Bronchial epithelial cell (primary cell): ENCODE data around the gene DLG1. TPM values are rescaled to one million over a fixed set of nuclear protein-coding genes. Genes with fewer than 3 reads are reported as not detected.

ENCODE experiments used
- DNase-seq: peaks from one replicate; pipeline ENCODE4 v3.0.0-alpha.2; 2010; ENCODE audit warnings: low read depth
- FAIRE-seq: peaks from 2 replicates; lab custom pipeline; 2011; peaks lifted over from hg19 to GRCh38; lab: Jason Lieb, UNC
- H3K27me3 ChIP-seq: 2 replicates; pipeline ENCODE4 v1.5.1; 2011; ENCODE audit warnings: low read length; ENCODE audit not compliant: control insufficient read depth, insufficient read depth
- H3K36me3 ChIP-seq: 2 replicates; pipeline ENCODE4 v1.5.1; 2011; ENCODE audit warnings: low read length; ENCODE audit not compliant: control insufficient read depth, insufficient read depth
- H3K4me3 ChIP-seq: 2 replicates; pipeline ENCODE4 v1.5.1; 2011; ENCODE audit warnings: mild to moderate bottlenecking, low read depth, low read length, control low read depth
- total RNA-seq: library from RNA; depleted of rRNA; stranded (reverse); fragments of >200 nt; gene quantifications from 2 replicates; pipeline ENCODE4 v1.2.1, GENCODE V29; 2014
- TF ChIP-seq, protein P1 (sequence below): IDR thresholded peaks from 2 replicates; pipeline ENCODE4 v1.5.1; 2011; ENCODE audit warnings: mild to moderate bottlenecking, moderate library complexity, low read length, control low read depth, inconsistent platforms; ENCODE audit not compliant: insufficient read depth, severe bottlenecking

The DLG1 gene
- total RNA-seq, 1 donor from 2014 or later: 66.6 TPM

DNA sequence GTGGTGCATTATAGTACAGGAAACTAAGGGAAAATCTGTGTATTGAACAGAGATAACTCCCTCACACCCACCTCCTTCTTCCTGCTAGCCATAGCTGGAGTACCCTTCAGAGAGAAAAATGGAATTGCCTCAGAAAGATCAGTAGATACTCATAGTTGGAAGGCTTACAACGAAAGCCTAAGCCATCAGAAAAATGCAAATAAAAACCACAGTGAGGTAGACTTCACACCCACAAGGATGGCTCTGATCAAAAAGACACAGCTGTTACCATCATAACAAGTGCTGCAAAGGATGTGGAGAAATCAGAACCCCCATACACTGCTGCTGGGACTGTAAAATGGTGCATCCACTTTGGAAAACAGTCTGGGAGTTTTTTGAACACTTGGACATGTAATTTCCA lies 7.4 kb upstream of the DLG1 start:
- H3K4me3 ChIP-seq: no peak overlapping the region
- TF ChIP-seq, protein P1, sequence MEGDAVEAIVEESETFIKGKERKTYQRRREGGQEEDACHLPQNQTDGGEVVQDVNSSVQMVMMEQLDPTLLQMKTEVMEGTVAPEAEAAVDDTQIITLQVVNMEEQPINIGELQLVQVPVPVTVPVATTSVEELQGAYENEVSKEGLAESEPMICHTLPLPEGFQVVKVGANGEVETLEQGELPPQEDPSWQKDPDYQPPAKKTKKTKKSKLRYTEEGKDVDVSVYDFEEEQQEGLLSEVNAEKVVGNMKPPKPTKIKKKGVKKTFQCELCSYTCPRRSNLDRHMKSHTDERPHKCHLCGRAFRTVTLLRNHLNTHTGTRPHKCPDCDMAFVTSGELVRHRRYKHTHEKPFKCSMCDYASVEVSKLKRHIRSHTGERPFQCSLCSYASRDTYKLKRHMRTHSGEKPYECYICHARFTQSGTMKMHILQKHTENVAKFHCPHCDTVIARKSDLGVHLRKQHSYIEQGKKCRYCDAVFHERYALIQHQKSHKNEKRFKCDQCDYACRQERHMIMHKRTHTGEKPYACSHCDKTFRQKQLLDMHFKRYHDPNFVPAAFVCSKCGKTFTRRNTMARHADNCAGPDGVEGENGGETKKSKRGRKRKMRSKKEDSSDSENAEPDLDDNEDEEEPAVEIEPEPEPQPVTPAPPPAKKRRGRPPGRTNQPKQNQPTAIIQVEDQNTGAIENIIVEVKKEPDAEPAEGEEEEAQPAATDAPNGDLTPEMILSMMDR: no peak
- FAIRE-seq (no peak), DNase-seq (no peak)
- no peaks in the 10 kb centered on the region for H3K36me3 ChIP-seq
- no peaks in the 10 kb centered on the region for H3K27me3 ChIP-seq

DNA sequence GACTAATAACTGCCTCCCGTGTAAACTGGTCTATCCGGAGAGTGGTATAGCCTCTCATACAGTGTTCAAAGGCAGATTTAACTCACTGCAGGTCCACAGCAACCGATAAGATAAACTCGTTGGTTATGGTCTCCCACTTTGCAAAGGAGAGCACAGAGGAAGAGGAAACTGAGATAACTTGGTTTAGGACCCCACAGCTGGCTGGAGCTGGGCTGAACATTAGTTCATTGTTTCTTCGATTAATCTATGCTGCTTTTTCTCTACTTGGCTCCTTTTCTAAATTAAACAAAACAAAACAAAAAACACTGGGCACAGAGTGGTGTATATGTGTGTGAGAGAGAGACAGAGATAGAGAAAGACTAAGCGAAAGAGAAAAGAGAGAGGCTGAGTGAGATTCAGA lies 5.0 kb upstream of the DLG1 start:
- no peak overlapping the region for H3K4me3 ChIP-seq
- FAIRE-seq (no peak), DNase-seq (no peak)
- TF ChIP-seq, protein P1: no peak
- H3K36me3 ChIP-seq: no peaks in the 10 kb centered on the region
- no peaks in the 10 kb centered on the region for H3K27me3 ChIP-seq

DNA sequence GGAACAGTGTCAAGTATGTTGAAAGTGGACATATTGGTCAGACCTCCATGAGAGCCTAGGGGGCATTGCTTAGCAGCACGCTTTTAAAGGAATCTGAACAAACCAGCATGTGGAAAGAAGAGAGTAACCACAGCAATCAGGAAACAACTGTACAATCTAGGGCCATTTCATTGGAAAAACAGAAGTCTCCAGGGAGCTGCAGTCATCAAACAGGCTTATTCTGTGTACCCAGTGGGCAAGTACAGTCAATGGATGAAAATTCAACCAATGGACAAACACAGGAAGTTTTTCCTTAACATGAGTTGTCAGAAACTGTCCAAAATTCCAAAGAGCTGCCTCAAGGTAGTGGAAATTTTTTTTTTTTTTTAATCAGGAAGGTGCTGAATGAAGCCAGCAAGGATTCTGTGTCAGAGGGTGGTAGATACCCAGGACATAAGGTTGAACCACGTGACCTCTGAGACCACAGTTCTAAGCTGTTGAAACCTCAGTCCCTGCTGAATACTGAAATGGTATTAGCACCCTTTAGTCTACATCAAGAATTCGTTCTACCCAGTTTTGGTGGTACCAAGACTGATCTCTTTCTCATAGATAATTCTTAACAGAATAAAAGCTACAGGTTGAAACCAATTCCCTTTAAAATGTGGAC lies 4.4 kb upstream of the DLG1 start:
- no peak for FAIRE-seq
- Histone ChIP-seq H3K36me3 (no peaks in the 10 kb centered on the region), H3K27me3 (no peaks in the 10 kb centered on the region), H3K4me3 (no peak overlapping the region)
- TF ChIP-seq, protein P1: no peak
- DNase-seq: peak; percentile 89

DNA sequence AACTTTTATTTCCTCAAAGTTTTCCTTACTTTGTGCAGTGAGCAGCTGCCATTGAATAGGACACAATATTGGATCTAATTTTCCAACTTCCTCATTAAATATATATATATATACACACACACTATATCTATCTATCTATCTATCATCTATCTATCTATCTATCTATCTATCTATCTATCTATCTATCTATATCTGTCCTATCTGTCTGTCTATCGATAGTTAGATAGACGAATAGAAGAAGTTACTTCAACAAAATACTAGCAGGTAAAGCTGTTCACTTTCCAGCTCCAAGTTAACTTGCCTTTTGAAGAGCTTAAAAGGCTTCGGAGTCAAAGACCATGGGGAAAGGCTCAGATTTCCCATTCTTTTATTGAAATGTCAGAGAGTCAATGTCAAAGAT lies 3.6 kb upstream of the DLG1 start:
- Histone ChIP-seq H3K4me3 (no peak overlapping the region), H3K27me3 (no peaks in the 10 kb centered on the region), H3K36me3 (no peaks in the 10 kb centered on the region)
- FAIRE-seq (no peak), DNase-seq (no peak)
- TF ChIP-seq, protein P1: no peak

DNA sequence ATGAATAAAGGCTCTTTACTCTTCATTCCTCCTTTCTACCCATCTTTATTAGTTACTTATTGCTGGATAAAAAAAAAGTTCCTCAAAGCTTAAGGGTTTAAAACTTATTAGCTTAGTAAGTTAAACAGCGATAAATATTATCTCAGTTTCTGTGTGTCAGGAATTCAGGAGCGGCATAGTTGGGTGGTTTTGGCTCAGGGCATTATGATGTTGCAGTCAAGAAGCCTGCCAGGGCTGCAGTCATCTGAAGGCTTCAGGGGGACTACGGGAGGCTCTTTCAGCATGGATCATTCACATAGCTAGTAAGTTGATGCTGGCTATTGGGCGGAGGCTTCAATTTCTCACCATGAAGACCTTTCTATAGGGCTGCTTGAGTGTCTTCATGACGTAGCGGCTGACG lies 1.9 kb upstream of the DLG1 start:
- H3K27me3 ChIP-seq: no peaks in the 10 kb centered on the region
- no peaks in the 10 kb centered on the region for H3K36me3 ChIP-seq
- TF ChIP-seq, protein P1: no peak
- FAIRE-seq: no peak
- no peak for DNase-seq
- H3K4me3 ChIP-seq: no peak overlapping the region
